ENCODE data around the gene ANKS3. TPM values are rescaled to one million over a fixed set of nuclear protein-coding genes. Genes with fewer than 3 reads are reported as not detected.

The ANKS3 gene
- total and polyA plus RNA-seq, 10 of the 15 experiments (the other 5 are each of a cell fraction or from before 2014, with no cell fraction given), result 0.29 to 14.2 (median 8.5) TPM

DNA sequence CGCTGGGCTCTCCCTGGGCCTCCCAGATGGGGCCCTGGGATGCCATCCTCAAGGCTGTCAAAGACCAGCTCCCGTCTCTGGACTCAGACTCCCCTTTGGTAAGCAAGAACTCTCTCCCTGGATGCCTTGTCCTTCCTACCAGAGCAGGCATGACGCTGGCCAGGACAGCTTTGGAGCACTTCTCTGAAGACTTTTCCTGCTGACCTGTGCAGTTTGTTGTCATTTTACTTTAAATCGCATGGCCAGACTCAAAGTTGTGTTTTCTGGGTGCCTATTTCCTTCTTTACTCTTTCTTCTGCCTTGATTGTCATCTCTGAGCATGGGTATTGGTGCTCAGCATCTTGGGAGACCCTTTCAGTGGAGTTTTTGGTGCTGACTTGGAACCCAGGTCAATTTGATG, 2.5 kb upstream of the ANKS3 start:
- Histone ChIP-seq H2AFZ (ENCODE audit: control insufficient read depth, low read depth, low read length) (no peak overlapping the region), H3K9ac (ENCODE audit: control insufficient read depth, insufficient read depth, low read length) (no peak overlapping the region), H4K20me1 (ENCODE audit: control insufficient read depth, insufficient read depth) (no peaks in the 10 kb centered on the region), H3K9me3 (replicated peaks; ENCODE audit: control insufficient read depth, insufficient read depth, low read length) (no peaks in the 10 kb centered on the region), H3K79me2 (ENCODE audit: control insufficient read depth, insufficient read depth, low read length) (peaks cover 13% of the 10 kb centered on the region), H3K4me1 (ENCODE audit: control insufficient read depth, insufficient read depth, low read length) (peaks cover 2% of the 10 kb centered on the region; the same call in 1 of the 2 replicates), H3K27ac (ENCODE audit: control insufficient read depth, insufficient read depth) (no peak overlapping the region), H3K4me3 (no peak overlapping the region), H3K27me3 (replicated peaks in 1 of 2; ENCODE audit: control insufficient read depth in 2 of 2, insufficient read depth in 2 of 2, low read length in 1 of 2) (no peaks in the 10 kb centered on the region), H3K36me3 (ENCODE audit: control insufficient read depth in 2 of 2, insufficient read depth in 2 of 2, low read length in 1 of 2) (no peaks in the 10 kb centered on the region), H3K4me2 (ENCODE audit: control insufficient read depth, insufficient read depth) (no peak overlapping the region)
- ChIA-PET SMC1A (ENCODE audit: uncharacterized antibody, unreplicated experiment) (interaction anchor here (1.1 kb wide), 2 partner anchors 15 to 100 kb away, joined by 3 to 4 read pairs; no protein-coding TSS in a partner anchor), POLR2A (no interaction called here), RAD21 (ENCODE audit: unreplicated experiment) (no interaction called here), CTCF (interaction anchor here (2.7 kb wide), 1 partner anchor 41 kb away, joined by 9 read pairs; no protein-coding TSS in a partner anchor)
- in situ Hi-C loops (cut with MboI), result no loop called here
- FAIRE-seq (no peak), ATAC-seq (no peak), DNase-seq (ENCODE audit: low read depth, low spot score) (no peak)
- TF ChIP-seq BACH1 (IDR thresholded peaks at IDR 0.05; ENCODE audit: borderline replicate concordance) (no peak), HCFC1 (IDR thresholded peaks at IDR 0.05; ENCODE audit: low read length) (no peak), CREB1 (IDR thresholded peaks at IDR 0.05; ENCODE audit: low read depth) (no peak), JUND (IDR thresholded peaks at IDR 0.05; ENCODE audit: low read depth, low read length) (no peak), ZBED1 (IDR thresholded peaks at IDR 0.05; ENCODE audit: borderline replicate concordance) (no peak), KDM1A (IDR thresholded peaks at IDR 0.05; ENCODE audit: borderline replicate concordance) (no peak)
- TF ChIP-seq, protein P1, sequence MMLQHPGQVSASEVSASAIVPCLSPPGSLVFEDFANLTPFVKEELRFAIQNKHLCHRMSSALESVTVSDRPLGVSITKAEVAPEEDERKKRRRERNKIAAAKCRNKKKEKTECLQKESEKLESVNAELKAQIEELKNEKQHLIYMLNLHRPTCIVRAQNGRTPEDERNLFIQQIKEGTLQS (IDR thresholded peaks at IDR 0.05; ENCODE audit: borderline replicate concordance, extremely low read depth, low read depth, low read length), result no peak
- no TSS peak for BruUV-seq (replicated peaks)
- WGBS (ENCODE audit: insufficient coverage, insufficient replicate concordance, low lambda C conversion rate, missing lambda C conversion rate), result 44% methylated on average over 4 of the region's 4 CpGs
- intact Hi-C loops (cut with micrococcal nuclease; ENCODE audit: unreplicated experiment), result no loop called here
